Upper lobe of right lung (tissue), 1 donor: ENCODE data around the gene CDK14. TPM values are rescaled to one million over a fixed set of nuclear protein-coding genes. Genes with fewer than 3 reads are reported as not detected.

ENCODE experiments used
- ATAC-seq: fragments of 200-7000 bp; cut with Tn5 transposase; one replicate; pipeline ENCODE4 v1.9.1; 2020; ENCODE audit warnings: mild to moderate bottlenecking, moderate library complexity
- DNase-seq: peaks from one replicate; pipeline ENCODE4 v3.0.0-alpha.2; 2020
- H3K27ac ChIP-seq: fragments of 200-600 bp; one replicate; pipeline ENCODE4 v1.8.0; 2022
- H3K27me3 ChIP-seq: fragments of 200-600 bp; one replicate; pipeline ENCODE4 v1.8.0; 2022; ENCODE audit warnings: mild to moderate bottlenecking
- H3K36me3 ChIP-seq: fragments of 200-600 bp; one replicate; pipeline ENCODE4 v1.8.0; 2022
- H3K4me1 ChIP-seq: fragments of 200-600 bp; one replicate; pipeline ENCODE4 v1.8.0; 2022
- H3K4me3 ChIP-seq: fragments of 200-600 bp; one replicate; pipeline ENCODE4 v1.8.0; 2022; ENCODE audit warnings: mild to moderate bottlenecking
- H3K9me3 ChIP-seq: fragments of 200-600 bp; one replicate; pipeline ENCODE4 v1.8.0; 2022
- CTCF ChIP-seq: fragments of 200-600 bp; IDR thresholded peaks from one replicate; pipeline ENCODE4 v1.8.0; 2022; ENCODE audit warnings: antibody characterized with exemption
- intact Hi-C: fragments of 100-400 bp; cut with DNase I; formaldehyde crosslinking; loops from one replicate; pipeline ENCODE4 v1.11.0; 2022
- total RNA-seq: library from RNA; stranded (reverse); fragmentation: NEBNext Ultra II Directional; extraction: Animal tissue kit (Norgen Biotek cat#: 25700); gene quantifications from one replicate; pipeline ENCODE4 v1.2.1, GENCODE V29; 2021
- donor health status: DM: no; HTN: yes; CAD: no; lungs with severe emphysema.

The CDK14 gene
- total RNA-seq, 1 donor from 2014 or later: 47.2 TPM

- Histone ChIP-seq H3K9me3 (no peaks in the 10 kb centered on the region), H3K36me3 (no peaks in the 10 kb centered on the region), H3K27ac (no peak overlapping the region), H3K27me3 (no peaks in the 10 kb centered on the region), H3K4me1 (no peaks in the 10 kb centered on the region), H3K4me3 (no peak overlapping the region)
- no peak for DNase-seq
- no peak for ATAC-seq
- intact Hi-C loops: no loop called here
- no peak for TF ChIP-seq CTCF
Observed at GRCh38 chr7:90836937-90837336, 240.8 kb downstream of the CDK14 start.

- Histone ChIP-seq H3K4me3 (no peak overlapping the region), H3K27me3 (no peaks in the 10 kb centered on the region), H3K4me1 (no peaks in the 10 kb centered on the region), H3K27ac (no peak overlapping the region), H3K36me3 (no peaks in the 10 kb centered on the region), H3K9me3 (no peaks in the 10 kb centered on the region)
- no peak for ATAC-seq
- TF ChIP-seq CTCF: no peak
- DNase-seq: no peak
- intact Hi-C loops: no loop called here
Observed at GRCh38 chr7:90838799-90839198, 242.7 kb downstream of the CDK14 start.

GRCh38 chr7:90839316-90839715 lies 243.2 kb downstream of the CDK14 start:
- no peak overlapping the region for H3K27ac ChIP-seq
- H3K4me3 ChIP-seq: no peak overlapping the region
- H3K36me3 ChIP-seq: no peaks in the 10 kb centered on the region
- ATAC-seq (no peak), DNase-seq (no peak)
- no peaks in the 10 kb centered on the region for H3K9me3 ChIP-seq
- intact Hi-C loops: no loop called here
- H3K4me1 ChIP-seq: no peaks in the 10 kb centered on the region
- TF ChIP-seq CTCF: no peak
- H3K27me3 ChIP-seq: no peaks in the 10 kb centered on the region

- ATAC-seq (no peak), DNase-seq (no peak)
- H3K27ac ChIP-seq: no peak overlapping the region
- TF ChIP-seq CTCF: no peak
- no peaks in the 10 kb centered on the region for H3K4me1 ChIP-seq
- H3K36me3 ChIP-seq: no peaks in the 10 kb centered on the region
- no peak overlapping the region for H3K4me3 ChIP-seq
- H3K9me3 ChIP-seq: no peaks in the 10 kb centered on the region
- intact Hi-C loops: no loop called here
- H3K27me3 ChIP-seq: no peaks in the 10 kb centered on the region
Observed at GRCh38 chr7:90839727-90840291, 243.7 kb downstream of the CDK14 start.

- Histone ChIP-seq H3K27ac (no peak overlapping the region), H3K36me3 (no peaks in the 10 kb centered on the region), H3K4me1 (no peaks in the 10 kb centered on the region), H3K4me3 (no peak overlapping the region), H3K9me3 (no peaks in the 10 kb centered on the region), H3K27me3 (no peaks in the 10 kb centered on the region)
- intact Hi-C loops: no loop called here
- no peak for TF ChIP-seq CTCF
- ATAC-seq (no peak), DNase-seq (no peak)
Observed at GRCh38 chr7:90841759-90842429, 245.8 kb downstream of the CDK14 start.
